HG03139 (cell line): ENCODE results near the gene TNFRSF1A.
"Not testable (repeated sequence)": the region's sequence is repeated elsewhere in the genome, so short reads cannot be mapped to it uniquely, and the experiment has no call there.

Experiments
- ATAC-seq: cut with Tn5 transposase; IDR thresholded peaks from one replicate; pipeline ENCODE4 v1.9.1; 2021; ENCODE audit not compliant: unreplicated experiment

The TNFRSF1A gene

GRCh38 chr12:6307529-6307928, 34.3 kb downstream of the TNFRSF1A start:
- ATAC-seq, result no peak

DNA sequence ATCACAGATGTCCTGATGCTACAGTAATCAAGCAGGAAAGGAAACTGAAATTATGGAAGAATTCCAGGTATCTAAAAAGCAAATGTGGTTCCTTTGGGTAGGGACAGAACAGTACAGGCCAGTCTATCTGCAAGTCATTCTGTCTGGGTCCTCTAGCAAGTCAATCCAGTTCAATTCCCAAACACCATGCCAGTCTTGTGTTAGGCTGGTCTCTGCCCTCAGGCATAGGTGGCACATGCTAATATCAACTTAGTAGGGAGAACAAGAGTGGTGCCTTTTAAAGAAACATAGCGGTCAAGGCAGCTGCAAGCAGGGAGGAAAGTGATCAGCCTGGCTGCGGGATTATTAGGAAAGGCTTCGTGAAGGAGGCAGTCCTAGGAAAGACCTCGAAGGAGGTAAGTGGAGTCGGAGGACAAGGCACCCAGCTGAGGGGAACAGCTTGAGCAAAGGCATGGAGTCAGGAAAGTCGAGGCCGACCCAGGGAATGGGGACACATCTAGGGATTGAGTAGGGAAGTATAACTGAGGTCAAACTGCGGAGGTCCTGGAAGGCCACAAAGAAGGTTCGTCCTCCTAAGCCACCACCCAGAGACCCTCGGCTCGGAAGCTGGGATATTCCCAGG, 35.2 kb downstream of the TNFRSF1A start:
- ATAC-seq, result no peak

DNA sequence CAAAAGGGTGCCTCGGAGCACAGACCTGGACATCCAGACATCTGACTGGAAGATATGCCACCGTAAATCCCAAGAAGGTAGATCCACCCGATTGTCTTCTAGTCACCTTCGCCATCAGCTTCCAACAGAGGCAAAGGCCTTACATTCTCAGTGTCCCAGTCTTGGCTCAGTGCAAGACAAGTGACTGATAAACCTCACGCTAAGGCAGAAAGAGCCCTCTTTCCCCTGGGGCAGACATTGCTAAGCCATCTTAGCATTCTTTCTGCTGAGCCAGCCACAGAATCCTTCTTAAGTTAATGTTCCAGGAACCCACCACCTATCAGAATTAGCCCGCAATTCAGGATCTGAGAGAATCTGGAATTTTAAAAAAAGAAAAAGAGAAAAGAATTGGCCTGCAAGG, 35.7 kb downstream of the TNFRSF1A start:
- no peak for ATAC-seq

- ATAC-seq, result no peak
These were observed 38.8 kb downstream of the TNFRSF1A start for GRCh38 chr12:6303071-6303470.

GRCh38 chr12:6302621-6303020, 39.3 kb downstream of the TNFRSF1A start:
- no peak for ATAC-seq

- no peak for ATAC-seq
These were observed 40.2 kb downstream of the TNFRSF1A start for GRCh38 chr12:6301721-6302120.

GRCh38 chr12:6297170-6297569, 44.7 kb downstream of the TNFRSF1A start:
- ATAC-seq, result no peak

- no peak for ATAC-seq
These were observed 46.6 kb downstream of the TNFRSF1A start for GRCh38 chr12:6295094-6295811.

DNA sequence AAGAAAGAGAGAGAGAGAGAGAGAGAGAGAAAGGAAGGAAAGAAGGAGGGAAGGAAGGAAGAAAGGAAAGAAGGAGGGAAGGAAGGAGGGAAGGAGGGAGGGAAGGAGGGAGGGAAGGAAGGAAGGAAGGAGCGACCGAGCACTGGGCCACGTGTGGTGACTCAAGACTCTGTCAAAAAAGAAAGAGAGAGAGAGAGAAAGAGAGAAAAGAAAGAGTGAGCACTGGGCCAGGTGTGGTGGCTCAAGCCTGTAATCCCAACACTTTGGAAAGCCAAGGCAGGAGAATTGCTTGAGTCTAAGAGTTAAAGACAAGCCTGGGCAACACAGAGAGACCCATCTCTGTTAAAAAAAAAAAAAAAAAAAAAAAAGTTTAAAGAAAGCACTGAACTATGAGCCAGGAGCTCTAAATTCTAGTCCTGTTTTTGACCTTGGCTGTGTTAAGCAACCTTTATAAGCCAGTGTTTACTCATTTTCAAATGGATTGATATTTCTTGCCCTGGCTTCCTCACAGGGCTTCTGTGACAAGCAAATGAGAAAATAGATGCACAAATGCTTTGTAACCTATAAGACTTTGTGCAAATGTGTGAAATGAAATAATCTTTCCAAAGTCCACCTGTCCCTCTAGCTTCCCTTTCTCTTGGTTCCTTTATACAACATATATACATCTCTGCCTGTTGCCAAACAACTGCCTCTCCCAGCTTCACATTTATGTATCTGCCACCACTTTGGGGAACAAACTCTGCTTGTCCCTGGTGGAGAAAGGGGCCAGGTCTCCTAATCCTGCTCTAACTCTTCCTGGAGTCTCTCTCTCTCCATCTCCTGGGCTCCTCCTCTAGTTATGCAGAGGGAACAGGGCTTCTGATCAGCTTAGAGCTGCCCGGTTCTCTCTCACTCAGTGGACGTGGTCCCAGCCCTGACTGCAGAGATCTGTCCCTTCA, 47.5 kb downstream of the TNFRSF1A start:
- no peak for ATAC-seq

GRCh38 chr12:6292606-6293005, 49.3 kb downstream of the TNFRSF1A start:
- ATAC-seq, result no peak

- not testable (repeated sequence) for ATAC-seq
These were observed 52.0 kb downstream of the TNFRSF1A start for GRCh38 chr12:6289906-6290305.

DNA sequence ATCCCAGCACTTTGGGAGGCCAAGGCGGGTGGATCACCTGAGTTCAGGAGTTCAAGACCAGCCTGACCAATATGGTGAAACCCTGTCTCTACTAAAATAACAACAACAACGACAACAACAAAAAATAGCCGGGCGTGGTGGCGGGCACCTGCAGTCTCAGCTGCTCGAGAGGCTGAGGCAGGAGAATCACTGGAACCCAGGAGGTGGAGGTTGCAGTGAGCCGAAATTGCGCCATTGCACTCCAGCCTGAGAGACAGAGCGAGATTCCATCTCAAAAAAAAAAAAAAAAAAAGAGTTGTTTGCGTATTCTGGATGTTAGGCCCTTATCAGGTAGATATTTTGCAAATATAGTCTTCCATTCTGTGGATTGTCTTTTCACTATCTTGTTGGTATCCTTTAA, 52.8 kb downstream of the TNFRSF1A start:
- ATAC-seq, result not testable (repeated sequence)

DNA sequence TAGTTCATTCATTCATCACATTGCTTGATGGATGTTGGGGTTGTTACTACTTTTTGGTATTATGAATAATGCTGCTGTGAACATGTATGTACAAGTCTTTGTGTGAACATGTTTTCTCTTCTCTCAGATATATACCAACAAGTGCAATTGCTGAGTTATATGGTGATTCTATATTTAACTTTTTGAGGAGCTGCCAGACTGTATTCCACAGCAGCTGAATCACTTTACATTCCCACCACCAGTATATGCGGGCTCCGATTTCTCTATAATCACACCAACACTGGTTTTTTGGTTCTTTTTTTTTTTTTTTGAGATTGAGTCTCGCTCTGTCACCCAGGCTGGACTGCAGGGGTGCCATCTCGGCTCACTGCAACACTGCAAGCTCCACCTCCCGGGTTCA, 53.6 kb downstream of the TNFRSF1A start:
- no peak for ATAC-seq

- ATAC-seq, result no peak
These were observed 56.2 kb downstream of the TNFRSF1A start for GRCh38 chr12:6285532-6286306.

DNA sequence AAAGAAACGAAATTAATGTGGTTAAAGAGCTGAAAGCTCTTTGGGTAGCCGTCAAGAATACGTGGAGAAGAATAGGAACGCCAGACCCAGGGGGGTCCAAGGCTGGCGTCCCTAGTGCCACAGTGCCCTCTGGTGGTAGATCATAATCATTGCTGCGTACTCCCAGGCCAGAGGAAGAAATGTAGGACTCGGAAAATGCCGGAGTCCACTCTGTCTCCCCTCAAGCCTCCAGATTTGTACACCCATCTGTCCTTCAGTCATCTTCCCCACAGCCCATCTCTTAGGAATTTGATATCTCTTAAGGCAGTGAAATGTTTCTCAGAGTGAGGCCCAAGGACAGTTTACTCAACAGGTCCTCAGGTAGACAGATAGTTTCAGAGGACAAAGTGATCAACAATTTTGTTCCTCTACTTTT, 56.8 kb downstream of the TNFRSF1A start:
- no peak for ATAC-seq

DNA sequence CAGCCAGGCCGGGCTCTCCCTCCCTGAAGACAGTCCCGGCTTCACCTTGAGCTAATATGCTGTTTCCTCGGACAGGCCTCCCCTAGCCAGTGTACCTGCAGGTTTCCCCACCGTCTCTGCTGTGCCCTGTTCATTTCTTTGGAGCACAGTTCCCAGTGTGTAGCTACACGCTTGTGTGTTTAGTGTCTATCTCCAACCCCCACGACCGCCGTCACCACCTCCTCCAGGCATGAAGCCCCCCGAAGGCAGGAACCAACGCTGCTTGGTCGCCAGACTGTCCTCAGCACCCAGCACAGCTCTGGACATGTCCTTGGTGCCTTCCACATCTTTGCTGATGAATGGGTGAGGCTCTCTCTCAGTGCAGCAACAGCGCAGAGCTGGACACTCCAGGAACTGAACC, 57.6 kb downstream of the TNFRSF1A start:
- no peak for ATAC-seq

DNA sequence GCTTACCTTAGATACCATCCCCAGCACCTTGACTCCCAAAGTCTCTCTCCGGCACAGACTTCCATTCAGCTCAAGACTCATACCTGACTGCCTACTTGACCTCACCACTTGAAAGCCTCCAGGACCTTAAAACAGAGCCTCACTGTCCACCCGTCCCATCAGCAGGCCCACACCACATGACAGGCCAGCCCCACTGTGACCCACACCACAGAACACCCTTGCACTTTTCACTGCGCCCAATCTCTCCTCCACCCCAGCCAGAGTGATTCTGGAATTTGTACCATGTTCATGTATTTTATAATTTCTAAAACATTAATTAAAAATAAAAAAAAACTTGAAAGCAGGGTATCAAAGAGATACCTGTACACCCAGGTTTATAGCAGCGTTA, 59.4 kb downstream of the TNFRSF1A start:
- no peak for ATAC-seq

- no peak for ATAC-seq
These were observed 60.6 kb downstream of the TNFRSF1A start for GRCh38 chr12:6281081-6281809.

- no peak for ATAC-seq
These were observed 61.2 kb downstream of the TNFRSF1A start for GRCh38 chr12:6280672-6281071.

DNA sequence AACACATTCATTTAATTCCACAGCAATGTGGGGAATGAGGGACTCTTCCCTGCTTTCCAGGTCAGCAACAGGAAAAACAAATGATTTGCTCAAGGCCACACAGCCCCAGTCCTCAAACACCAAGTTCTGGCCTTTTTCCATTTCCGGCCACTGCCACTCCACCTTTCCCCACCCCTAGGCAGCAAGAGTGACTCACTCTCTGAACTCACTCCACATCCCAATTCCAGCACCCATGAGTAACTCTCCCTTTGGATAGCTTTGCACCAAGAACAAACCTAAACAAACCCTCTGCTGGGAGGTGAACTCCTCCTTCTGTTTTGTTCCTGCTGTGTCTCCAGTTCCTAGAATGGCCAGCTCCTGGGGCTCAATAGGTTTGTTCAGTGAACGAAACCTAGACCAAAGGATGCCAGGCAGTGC, 61.8 kb downstream of the TNFRSF1A start:
- no peak for ATAC-seq
